IPS-NIHi7 (cell line): Measurements from ENCODE around the gene TINCR.

ENCODE experiments used
- DNase-seq: peaks from one replicate; pipeline ENCODE4 v3.0.0; 2012; ENCODE audit warnings: mixed read lengths; ENCODE audit errors: extremely low spot score

The TINCR gene

DNA sequence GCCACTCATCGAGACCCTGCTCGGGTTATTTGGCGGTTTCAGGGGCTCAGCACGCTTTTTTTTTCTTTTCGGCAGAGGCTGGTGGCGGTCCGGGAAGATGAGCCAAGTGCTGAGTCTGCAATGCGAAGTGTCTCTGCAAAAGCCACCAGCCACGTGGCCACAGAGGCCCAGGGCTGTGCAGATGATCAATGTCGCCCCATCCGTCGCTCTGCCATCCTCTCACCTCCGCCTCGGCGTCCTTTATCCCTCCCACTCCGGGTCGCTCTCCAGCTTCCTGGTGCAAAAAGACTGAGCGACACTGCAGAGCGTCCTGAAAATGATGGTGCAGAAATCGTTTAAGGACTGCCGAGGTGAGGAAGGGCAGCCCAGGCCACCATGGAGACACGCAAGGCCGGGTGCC lies 55.0 kb downstream of the TINCR start:
- no peak for DNase-seq
